Activated CD8-positive, alpha-beta T cell treated with anti-CD3 and anti-CD28 coated beads for 36 hours (primary cell): ENCODE measurements around the gene ADGRB3. TPM values are rescaled to one million over a fixed set of nuclear protein-coding genes. Genes with fewer than 3 reads are reported as not detected.
"Not testable (repeated sequence)": the region's sequence is repeated elsewhere in the genome, so short reads cannot be mapped to it uniquely, and the experiment has no call there.

Experiments
- ATAC-seq: fragments of 200-7000 bp; cut with Tn5 transposase; one replicate; pipeline ENCODE4 v1.10.0; 2021; ENCODE audit warnings: mild to moderate bottlenecking, moderate library complexity
- CTCF ChIA-PET: fragments of 350-600 bp; sonication (Branson Sonifier 250); formaldehyde crosslinking; loops from one replicate; lab custom pipeline; 2021; ENCODE audit warnings: antibody characterized with exemption; lab: Charles Lee
- POLR2A ChIA-PET: fragments of 350-600 bp; sonication (Branson Sonifier 250); formaldehyde crosslinking; loops from one replicate; lab custom pipeline; 2021; ENCODE audit warnings: antibody characterized with exemption; lab: Charles Lee
- DNase-seq: peaks from one replicate; pipeline ENCODE4 v3.0.0-alpha.2; 2020
- H3K27ac Mint-ChIP-seq: one replicate; pipeline ENCODE4 v1.8.0; 2021; ENCODE audit warnings: mild to moderate bottlenecking, mixed read lengths
- H3K27me3 Mint-ChIP-seq: one replicate; pipeline ENCODE4 v1.8.0; 2021; ENCODE audit warnings: mixed read lengths
- H3K36me3 Mint-ChIP-seq: one replicate; pipeline ENCODE4 v1.8.0; 2021; ENCODE audit warnings: low read depth, mixed read lengths
- H3K4me1 Mint-ChIP-seq: one replicate; pipeline ENCODE4 v1.8.0; 2021; ENCODE audit warnings: low read depth, mixed read lengths
- H3K4me3 Mint-ChIP-seq: one replicate; pipeline ENCODE4 v1.8.0; 2021; ENCODE audit warnings: mild to moderate bottlenecking, moderate library complexity, mixed read lengths
- H3K9me3 Mint-ChIP-seq: one replicate; pipeline ENCODE4 v1.8.0; 2021; ENCODE audit warnings: mixed read lengths
- intact Hi-C: fragments of 100-400 bp; cut with micrococcal nuclease; formaldehyde crosslinking; loops from one replicate; pipeline ENCODE4 v1.10.0; 2022
- total RNA-seq, 2 experiments: library from RNA; stranded (reverse); gene quantifications; one replicate each; pipeline ENCODE4 v1.2.3, GENCODE V29; 2021
- TF ChIP-seq, protein P1 (sequence below): fragments of 200-600 bp; IDR thresholded peaks from one replicate; pipeline ENCODE4 v1.8.0; 2022; ENCODE audit warnings: antibody characterized with exemption, mild to moderate bottlenecking

ADGRB3 gene
- total RNA-seq, 2 experiments from 2014 or later: not detected

DNA sequence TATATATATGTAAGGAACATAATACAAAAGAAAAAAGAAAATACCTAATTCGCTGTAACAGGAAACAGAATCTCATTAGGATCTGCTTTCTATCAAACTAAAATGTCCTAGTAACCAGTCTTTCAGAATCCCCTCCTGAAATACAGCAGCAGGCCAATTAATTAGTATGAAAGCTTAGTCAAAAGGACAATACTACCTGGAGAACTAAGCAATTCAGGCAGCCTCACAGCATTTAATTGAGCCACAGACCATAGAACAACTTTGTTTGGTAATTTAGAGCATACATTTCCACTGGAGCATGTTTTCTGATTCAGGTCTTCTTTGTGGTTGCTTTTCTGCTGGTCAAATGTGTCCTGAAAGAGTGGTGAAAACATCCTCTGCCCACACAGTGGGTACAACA is 645.8 kb downstream of the ADGRB3 start:
- intact Hi-C loops: no loop called here
- Mint-ChIP-seq H3K4me1 (no peaks in the 10 kb centered on the region), H3K27me3 (no peaks in the 10 kb centered on the region), H3K27ac (no peak overlapping the region), H3K9me3 (no peaks in the 10 kb centered on the region), H3K36me3 (no peaks in the 10 kb centered on the region), H3K4me3 (no peak overlapping the region)
- TF ChIP-seq, protein P1, sequence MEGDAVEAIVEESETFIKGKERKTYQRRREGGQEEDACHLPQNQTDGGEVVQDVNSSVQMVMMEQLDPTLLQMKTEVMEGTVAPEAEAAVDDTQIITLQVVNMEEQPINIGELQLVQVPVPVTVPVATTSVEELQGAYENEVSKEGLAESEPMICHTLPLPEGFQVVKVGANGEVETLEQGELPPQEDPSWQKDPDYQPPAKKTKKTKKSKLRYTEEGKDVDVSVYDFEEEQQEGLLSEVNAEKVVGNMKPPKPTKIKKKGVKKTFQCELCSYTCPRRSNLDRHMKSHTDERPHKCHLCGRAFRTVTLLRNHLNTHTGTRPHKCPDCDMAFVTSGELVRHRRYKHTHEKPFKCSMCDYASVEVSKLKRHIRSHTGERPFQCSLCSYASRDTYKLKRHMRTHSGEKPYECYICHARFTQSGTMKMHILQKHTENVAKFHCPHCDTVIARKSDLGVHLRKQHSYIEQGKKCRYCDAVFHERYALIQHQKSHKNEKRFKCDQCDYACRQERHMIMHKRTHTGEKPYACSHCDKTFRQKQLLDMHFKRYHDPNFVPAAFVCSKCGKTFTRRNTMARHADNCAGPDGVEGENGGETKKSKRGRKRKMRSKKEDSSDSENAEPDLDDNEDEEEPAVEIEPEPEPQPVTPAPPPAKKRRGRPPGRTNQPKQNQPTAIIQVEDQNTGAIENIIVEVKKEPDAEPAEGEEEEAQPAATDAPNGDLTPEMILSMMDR: no peak
- DNase-seq (no peak), ATAC-seq (no peak)
- ChIA-PET POLR2A (no interaction called here), CTCF (no interaction called here)

DNA sequence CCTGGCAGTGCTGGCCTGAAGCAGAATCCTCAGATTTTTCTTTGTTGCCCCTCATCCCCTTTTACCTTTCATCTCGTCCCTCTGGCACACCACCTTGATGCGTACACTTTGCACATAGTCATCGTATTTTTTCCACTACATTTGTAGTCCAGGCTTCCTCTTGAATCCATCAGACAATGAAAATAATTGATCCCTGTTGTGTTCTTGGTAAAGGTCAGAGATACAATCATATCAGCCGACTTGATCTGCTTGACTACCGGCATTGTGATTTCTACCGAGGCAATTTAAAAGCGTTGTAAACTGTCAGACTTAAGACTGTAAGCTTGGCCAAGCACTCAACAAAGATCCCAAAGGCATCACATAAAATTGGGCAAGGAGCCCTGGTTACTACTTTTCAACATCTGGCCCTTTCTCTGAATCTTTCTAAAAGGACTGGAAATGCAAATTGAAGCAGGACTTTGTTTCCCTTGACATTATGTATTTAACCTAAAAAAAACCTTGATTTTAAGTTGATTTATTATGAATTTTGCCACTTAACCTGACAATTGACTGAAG is 649.2 kb downstream of the ADGRB3 start:
- H3K4me1 Mint-ChIP-seq: no peaks in the 10 kb centered on the region
- H3K4me3 Mint-ChIP-seq: no peak overlapping the region
- POLR2A ChIA-PET: no interaction called here
- peaks cover 2% of the 10 kb centered on the region for H3K9me3 Mint-ChIP-seq
- TF ChIP-seq, protein P1: no peak
- H3K27me3 Mint-ChIP-seq: no peaks in the 10 kb centered on the region
- no peak overlapping the region for H3K27ac Mint-ChIP-seq
- ATAC-seq (no peak), DNase-seq (no peak)
- intact Hi-C loops: no loop called here
- CTCF ChIA-PET: interaction anchor here (1.1 kb wide), 1 partner anchor 9 kb away, joined by 3 read pairs; no protein-coding TSS in a partner anchor
- no peaks in the 10 kb centered on the region for H3K36me3 Mint-ChIP-seq

DNA sequence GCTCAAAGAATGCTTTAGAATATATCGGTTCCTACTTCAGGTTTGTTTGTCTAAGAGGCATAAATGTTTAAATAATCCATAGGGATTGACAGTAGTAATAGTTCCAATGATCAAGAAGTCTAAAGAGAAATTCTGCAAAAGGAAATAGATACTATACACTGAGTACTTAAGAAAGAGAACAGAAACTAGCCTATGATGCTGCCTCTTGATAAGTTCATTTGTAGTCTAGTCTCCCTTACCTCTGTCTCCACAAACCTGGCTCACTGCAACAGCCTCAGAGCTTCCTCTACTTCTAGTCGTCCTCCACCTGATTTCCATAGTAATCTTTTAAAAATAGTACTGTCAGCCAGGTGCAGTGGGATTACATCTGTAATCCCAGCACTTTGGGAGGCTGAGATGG is 650.0 kb downstream of the ADGRB3 start:
- no peak overlapping the region for H3K27ac Mint-ChIP-seq
- ChIA-PET POLR2A (no interaction called here), CTCF (no interaction called here)
- H3K4me1 Mint-ChIP-seq: no peaks in the 10 kb centered on the region
- no peaks in the 10 kb centered on the region for H3K36me3 Mint-ChIP-seq
- TF ChIP-seq, protein P1: no peak
- H3K4me3 Mint-ChIP-seq: no peak overlapping the region
- peaks cover 7% of the 10 kb centered on the region for H3K9me3 Mint-ChIP-seq
- ATAC-seq (no peak), DNase-seq (no peak)
- intact Hi-C loops: no loop called here
- H3K27me3 Mint-ChIP-seq: no peaks in the 10 kb centered on the region

DNA sequence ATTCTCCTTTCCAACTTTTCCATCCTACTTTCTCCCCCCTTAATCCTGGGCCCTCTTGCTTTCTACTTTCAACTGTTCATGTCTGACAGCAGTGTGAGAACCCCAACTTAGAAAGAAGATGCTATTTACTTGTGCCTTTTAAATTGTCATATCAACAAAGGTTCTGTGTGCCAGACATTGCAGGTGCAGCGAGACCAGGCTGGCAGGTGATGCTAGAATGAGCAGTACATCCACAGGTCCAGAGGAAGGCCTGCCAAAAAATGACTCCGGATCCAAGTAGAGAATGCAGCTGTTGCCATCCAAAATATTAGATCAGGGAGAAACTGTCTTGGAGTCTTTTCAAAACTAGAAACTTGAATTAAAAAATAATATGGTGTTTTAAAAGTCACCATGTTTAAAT is 651.2 kb downstream of the ADGRB3 start:
- CTCF ChIA-PET: no interaction called here
- ATAC-seq (no peak), DNase-seq (no peak)
- no peak overlapping the region for H3K27ac Mint-ChIP-seq
- H3K4me3 Mint-ChIP-seq: no peak overlapping the region
- no peaks in the 10 kb centered on the region for H3K27me3 Mint-ChIP-seq
- intact Hi-C loops: no loop called here
- TF ChIP-seq, protein P1: no peak
- no peaks in the 10 kb centered on the region for H3K36me3 Mint-ChIP-seq
- no peaks in the 10 kb centered on the region for H3K4me1 Mint-ChIP-seq
- peaks cover 7% of the 10 kb centered on the region for H3K9me3 Mint-ChIP-seq
- POLR2A ChIA-PET: no interaction called here

DNA sequence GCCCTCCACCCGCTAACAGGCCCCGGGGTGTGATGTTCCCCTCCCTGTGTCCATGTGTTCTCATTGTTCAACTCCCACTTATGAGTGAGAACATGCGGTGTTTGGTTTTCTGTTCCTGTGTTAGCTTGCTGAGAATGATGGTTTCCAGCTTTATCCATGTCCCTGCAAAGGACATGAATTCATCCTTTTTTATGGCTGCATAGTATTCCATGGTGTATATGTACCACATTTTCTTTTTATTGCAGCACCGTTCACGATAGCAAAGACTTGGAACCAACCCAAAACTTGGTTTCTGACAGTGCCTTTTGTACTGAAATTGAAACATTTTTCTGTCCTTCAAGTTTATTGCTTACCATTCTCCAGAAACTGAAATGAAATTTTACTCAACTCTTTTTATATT is 653.1 kb downstream of the ADGRB3 start:
- CTCF ChIA-PET, H3K4me1 Mint-ChIP-seq, ATAC-seq, H3K27me3 Mint-ChIP-seq, H3K36me3 Mint-ChIP-seq, DNase-seq, H3K27ac Mint-ChIP-seq, intact Hi-C loops, H3K9me3 Mint-ChIP-seq, H3K4me3 Mint-ChIP-seq, POLR2A ChIA-PET: not testable (repeated sequence)
